OCI-LY1 (cell line): Measurements from ENCODE around the gene RPH3AL.
"Not testable (repeated sequence)": the region's sequence is repeated elsewhere in the genome, so short reads cannot be mapped to it uniquely, and the experiment has no call there.

ENCODE experiments used
- H2AFZ ChIP-seq: fragments of 200-600 bp; sonication (generic), shearing (Covaris generic); 2 replicates; pipeline ENCODE4 v1.6.0; 2014; ENCODE audit warnings: antibody characterized with exemption, mild to moderate bottlenecking, low read length
- H3F3A ChIP-seq: fragments of 200-600 bp; sonication (generic), shearing (Covaris generic); 2 replicates; pipeline ENCODE4 v1.6.0; 2014; ENCODE audit warnings: mild to moderate bottlenecking, antibody characterized with exemption, low read length, moderate library complexity; ENCODE audit not compliant: insufficient read depth
- H3K27ac ChIP-seq: fragments of 200-600 bp; sonication (generic); 2 replicates; pipeline ENCODE4 v1.5.1; 2014; ENCODE audit warnings: low read length, mixed run types, mild to moderate bottlenecking, low read depth; ENCODE audit not compliant: poor library complexity, severe bottlenecking
- H3K27me3 ChIP-seq: fragments of 200-600 bp; sonication (generic); 2 replicates; pipeline ENCODE4 v1.6.0; 2014; ENCODE audit warnings: antibody characterized with exemption, mild to moderate bottlenecking, low read length, moderate library complexity; ENCODE audit not compliant: insufficient read depth
- H3K36me3 ChIP-seq: fragments of 200-600 bp; sonication (generic); 2 replicates; pipeline ENCODE4 v1.6.1; 2014; ENCODE audit warnings: mild to moderate bottlenecking, antibody characterized with exemption, low read length, moderate library complexity, mixed read lengths; ENCODE audit not compliant: insufficient read depth
- H3K4me1 ChIP-seq: fragments of 200-600 bp; sonication (generic); 2 replicates; pipeline ENCODE4 v1.5.1; 2014; ENCODE audit warnings: mild to moderate bottlenecking, low read length, moderate library complexity; ENCODE audit not compliant: insufficient read depth, severe bottlenecking
- H3K4me2 ChIP-seq: fragments of 200-600 bp; sonication (generic), shearing (Covaris generic); 2 replicates; pipeline ENCODE4 v1.6.1; 2014; ENCODE audit warnings: low read length
- H3K4me3 ChIP-seq: fragments of 200-600 bp; sonication (generic); 2 replicates; pipeline ENCODE4 v1.5.1; 2014; ENCODE audit warnings: low read length, low read depth, mild to moderate bottlenecking, mixed read lengths; ENCODE audit not compliant: poor library complexity, severe bottlenecking
- H3K79me2 ChIP-seq: fragments of 200-600 bp; shearing (Covaris generic); 2 replicates; pipeline ENCODE4 v1.6.1; 2016; ENCODE audit warnings: mixed run types, low read length, mixed read lengths; ENCODE audit not compliant: insufficient read depth
- H3K9ac ChIP-seq: fragments of 200-600 bp; sonication (generic), shearing (Covaris generic); 2 replicates; pipeline ENCODE4 v1.6.1; 2014; ENCODE audit warnings: mild to moderate bottlenecking, low read length, mixed read lengths
- H3K9me2 ChIP-seq: fragments of 200-600 bp; sonication (generic), shearing (Covaris generic); 2 replicates; pipeline ENCODE4 v1.6.1; 2014; ENCODE audit warnings: low read depth, mild to moderate bottlenecking, low read length, mixed read lengths
- H3K9me3 ChIP-seq: fragments of 200-600 bp; shearing (Covaris generic); 2 replicates; pipeline ENCODE4 v1.6.1; 2014; ENCODE audit warnings: low read length, mixed read lengths
- H4K20me1 ChIP-seq: fragments of 200-600 bp; sonication (generic), shearing (Covaris generic); 2 replicates; pipeline ENCODE4 v1.6.0; 2016; ENCODE audit warnings: mild to moderate bottlenecking, low read length; ENCODE audit not compliant: insufficient read depth
- CTCF ChIP-seq: fragments of 200-600 bp; sonication (generic), shearing (Covaris generic); IDR thresholded peaks from 2 replicates; pipeline ENCODE4 v1.5.1; 2017; ENCODE audit warnings: mild to moderate bottlenecking, antibody characterized with exemption, low read length, moderate library complexity, mixed read lengths
- EZH2 ChIP-seq: fragments of 200-600 bp; sonication (generic), shearing (Covaris generic); IDR thresholded peaks from 2 replicates; pipeline ENCODE4 v1.8.0; 2017; ENCODE audit warnings: borderline replicate concordance, mixed run types, mild to moderate bottlenecking, antibody characterized with exemption, low read length, moderate library complexity, mixed read lengths

The RPH3AL gene

GRCh38 chr17:225551-225950 lies 127.1 kb downstream of the RPH3AL start:
- no peaks in the 10 kb centered on the region for H3K79me2 ChIP-seq
- TF ChIP-seq CTCF (no peak), EZH2 (no peak)
- no peaks in the 10 kb centered on the region; the same call in 1 of the 2 replicates for H3K36me3 ChIP-seq
- H3K4me3 ChIP-seq: no peak overlapping the region
- H3K9me3 ChIP-seq: no peaks in the 10 kb centered on the region
- H2AFZ ChIP-seq: no peak overlapping the region
- no peak overlapping the region for H3K4me2 ChIP-seq
- H3K27ac ChIP-seq: no peak overlapping the region
- H3K27me3 ChIP-seq: peaks cover 3% of the 10 kb centered on the region; the same call in 1 of the 2 replicates
- no peak overlapping the region for H3K9ac ChIP-seq
- H3K9me2 ChIP-seq: no peaks in the 10 kb centered on the region
- no peaks in the 10 kb centered on the region for H3K4me1 ChIP-seq
- no peaks in the 10 kb centered on the region for H4K20me1 ChIP-seq
- no peaks in the 10 kb centered on the region for H3F3A ChIP-seq

GRCh38 chr17:224576-224975 lies 128.0 kb downstream of the RPH3AL start:
- H3K4me2 ChIP-seq, H3F3A ChIP-seq, H3K27me3 ChIP-seq, H3K9ac ChIP-seq, H3K4me1 ChIP-seq, H4K20me1 ChIP-seq, H3K79me2 ChIP-seq, H3K27ac ChIP-seq, H3K9me3 ChIP-seq, H3K36me3 ChIP-seq, H2AFZ ChIP-seq, H3K9me2 ChIP-seq, H3K4me3 ChIP-seq: not testable (repeated sequence)

GRCh38 chr17:223723-224471 lies 128.7 kb downstream of the RPH3AL start:
- TF ChIP-seq EZH2 (no peak), CTCF (no peak)
- Histone ChIP-seq H3K27ac (no peak overlapping the region), H4K20me1 (no peaks in the 10 kb centered on the region), H3F3A (no peaks in the 10 kb centered on the region), H3K27me3 (peaks cover 3% of the 10 kb centered on the region; the same call in 1 of the 2 replicates), H3K4me2 (no peak overlapping the region), H3K9me2 (no peaks in the 10 kb centered on the region), H3K79me2 (no peaks in the 10 kb centered on the region), H3K9me3 (no peaks in the 10 kb centered on the region), H2AFZ (no peak overlapping the region), H3K9ac (no peak overlapping the region), H3K4me1 (no peaks in the 10 kb centered on the region), H3K36me3 (no peaks in the 10 kb centered on the region; the same call in 1 of the 2 replicates), H3K4me3 (no peak overlapping the region)

GRCh38 chr17:222172-222571 lies 130.4 kb downstream of the RPH3AL start:
- TF ChIP-seq EZH2: no peak
- no peak for TF ChIP-seq CTCF
- Histone ChIP-seq H3K9me2 (no peaks in the 10 kb centered on the region), H3K9me3 (no peaks in the 10 kb centered on the region), H2AFZ (no peak overlapping the region), H3F3A (no peaks in the 10 kb centered on the region), H3K36me3 (no peaks in the 10 kb centered on the region; the same call in 1 of the 2 replicates), H4K20me1 (no peaks in the 10 kb centered on the region), H3K27ac (no peak overlapping the region), H3K79me2 (no peaks in the 10 kb centered on the region), H3K4me2 (no peak overlapping the region), H3K9ac (no peak overlapping the region), H3K4me3 (no peak overlapping the region), H3K27me3 (peaks cover 3% of the 10 kb centered on the region; the same call in 1 of the 2 replicates), H3K4me1 (no peaks in the 10 kb centered on the region)
